ENCODE measurements around the gene ZNF549. TPM values are rescaled to one million over a fixed set of nuclear protein-coding genes. Genes with fewer than 3 reads are reported as not detected.

The ZNF549 gene
- total RNA-seq, 1 donor from 2014 or later: 9.0 TPM

GRCh38 chr19:57566396-57567265 lies 39.5 kb downstream of the ZNF549 start:
- no peak for DNase-seq

GRCh38 chr19:57570707-57571106 lies 43.6 kb downstream of the ZNF549 start:
- DNase-seq: no peak

GRCh38 chr19:57572415-57572947 lies 45.3 kb downstream of the ZNF549 start:
- DNase-seq: no peak

GRCh38 chr19:57576661-57577060 lies 49.5 kb downstream of the ZNF549 start:
- no peak for DNase-seq

GRCh38 chr19:57578487-57579205 lies 51.5 kb downstream of the ZNF549 start, which contains the start of gene ZNF416:
ZNF416 (minus strand) TSS chr19:57578911; CDS start chr19:57578704, 207 bp downstream.
- DNase-seq: peak; percentile 99

- no peak for DNase-seq
Measured at GRCh38 chr19:57583104-57583520, 56.0 kb downstream of the ZNF549 start.

- DNase-seq: peak; percentile 93
Measured at GRCh38 chr19:57583521-57584416, 56.6 kb downstream of the ZNF549 start, which contains the start of gene ZIK1. ZIK1 (plus strand) TSS chr19:57584145; CDS start chr19:57584357, 212 bp downstream.

GRCh38 chr19:57587529-57587928 lies 60.4 kb downstream of the ZNF549 start:
- no peak for DNase-seq

- no peak for DNase-seq
Measured at GRCh38 chr19:57599377-57599760, 72.2 kb downstream of the ZNF549 start.

GRCh38 chr19:57599761-57600383 lies 72.7 kb downstream of the ZNF549 start, which contains the start of gene ZNF530:
ZNF530 (plus strand) TSS chr19:57599885; CDS start chr19:57604346, 4,461 bp downstream.
- DNase-seq: peak; percentile 90

GRCh38 chr19:57606931-57607330 lies 79.8 kb downstream of the ZNF549 start:
- no peak for DNase-seq

Other genes starting within 250 kb of the ZNF549 start
- gene ZNF460, start 246.9 kb upstream of the ZNF549 start, total RNA-seq: 95.8 TPM
- gene ZNF543, start 206.9 kb upstream of the ZNF549 start, total RNA-seq: 12.8 TPM
- 10.2 TPM for gene ZNF304, start 176.1 kb upstream of the ZNF549 start, total RNA-seq
- gene TRAPPC2B, start 163.8 kb upstream of the ZNF549 start, total RNA-seq: 13.3 TPM
- 3.3 TPM for gene ZNF547, start 163.8 kb upstream of the ZNF549 start, total RNA-seq
- 35.6 TPM for gene ZNF548, start 137.5 kb upstream of the ZNF549 start, total RNA-seq
- 14.7 TPM for gene ZNF17, start 116.2 kb upstream of the ZNF549 start, total RNA-seq
- gene ZNF749, start 92.0 kb upstream of the ZNF549 start, total RNA-seq: 12.6 TPM
- gene VN1R1, start 70.2 kb upstream of the ZNF549 start, total RNA-seq: 1.2 TPM
- gene ZNF772, start 49.8 kb upstream of the ZNF549 start, total RNA-seq: 13.9 TPM
- gene ZNF419, start 39.6 kb upstream of the ZNF549 start, total RNA-seq: 10.5 TPM
- 9.4 TPM for gene ZNF773, start 27.4 kb upstream of the ZNF549 start, total RNA-seq
- 14.2 TPM for gene ZNF550, start 32.5 kb downstream of the ZNF549 start, total RNA-seq
- gene ZNF416, start 51.6 kb downstream of the ZNF549 start, total RNA-seq: 5.1 TPM
- 6.7 TPM for gene ZIK1, start 56.8 kb downstream of the ZNF549 start, total RNA-seq
- gene ZNF530, start 72.5 kb downstream of the ZNF549 start, total RNA-seq: 3.4 TPM
- 21.2 TPM for gene ZNF134, start 86.9 kb downstream of the ZNF549 start, total RNA-seq
- 17.7 TPM for gene ZNF211, start 105.8 kb downstream of the ZNF549 start, total RNA-seq
- not detected for gene ZSCAN4, start 141.6 kb downstream of the ZNF549 start, total RNA-seq
- gene ZNF551, start 154.6 kb downstream of the ZNF549 start, total RNA-seq: 11.7 TPM
- gene ZNF154, start 181.8 kb downstream of the ZNF549 start, total RNA-seq: 11.9 TPM
- gene ZNF671, start 200.3 kb downstream of the ZNF549 start, total RNA-seq: 6.5 TPM
- gene ZNF776, start 219.5 kb downstream of the ZNF549 start, total RNA-seq: 18.1 TPM
- 23.9 TPM for gene ZNF586, start 242.3 kb downstream of the ZNF549 start, total RNA-seq

Measured in skin of body (tissue), 2 donors.